ENCODE data around the gene MAP2K1. TPM values are rescaled to one million over a fixed set of nuclear protein-coding genes. Genes with fewer than 3 reads are reported as not detected.

The MAP2K1 gene
- total RNA-seq, 1 donor from 2014 or later: 53.6 TPM

GRCh38 chr15:66422347-66422746 is 35.6 kb downstream of the MAP2K1 start:
- Histone ChIP-seq H3K27me3 (ENCODE audit: low read depth) (no peaks in the 10 kb centered on the region), H3K9me3 (no peaks in the 10 kb centered on the region), H3K4me1 (no peaks in the 10 kb centered on the region), H3K36me3 (no peaks in the 10 kb centered on the region), H3K4me3 (no peak overlapping the region), H3K27ac (no peak overlapping the region)
- ATAC-seq (no peak), DNase-seq (no peak)
- no peak for TF ChIP-seq CTCF (IDR thresholded peaks at IDR 0.05)
- intact Hi-C loops (cut with DNase I): no loop called here

GRCh38 chr15:66423149-66423548 is 36.4 kb downstream of the MAP2K1 start:
- Histone ChIP-seq H3K27ac (no peak overlapping the region), H3K27me3 (ENCODE audit: low read depth) (no peaks in the 10 kb centered on the region), H3K4me1 (no peaks in the 10 kb centered on the region), H3K4me3 (no peak overlapping the region), H3K9me3 (no peaks in the 10 kb centered on the region), H3K36me3 (no peaks in the 10 kb centered on the region)
- DNase-seq (no peak), ATAC-seq (no peak)
- TF ChIP-seq CTCF (IDR thresholded peaks at IDR 0.05): no peak
- intact Hi-C loops (cut with DNase I): no loop called here

GRCh38 chr15:66424963-66425612 is 38.4 kb downstream of the MAP2K1 start:
- intact Hi-C loops (cut with DNase I): no loop called here
- Histone ChIP-seq H3K36me3 (no peaks in the 10 kb centered on the region), H3K27ac (no peak overlapping the region), H3K27me3 (ENCODE audit: low read depth) (no peaks in the 10 kb centered on the region), H3K4me3 (no peak overlapping the region), H3K4me1 (peaks cover 4% of the 10 kb centered on the region), H3K9me3 (no peaks in the 10 kb centered on the region)
- ATAC-seq (no peak), DNase-seq (no peak)
- no peak for TF ChIP-seq CTCF (IDR thresholded peaks at IDR 0.05)

GRCh38 chr15:66425837-66426236 is 39.1 kb downstream of the MAP2K1 start:
- H3K27ac ChIP-seq: no peak overlapping the region
- H3K4me1 ChIP-seq: peaks cover 7% of the 10 kb centered on the region
- TF ChIP-seq CTCF (IDR thresholded peaks at IDR 0.05): no peak
- no peak overlapping the region for H3K4me3 ChIP-seq
- DNase-seq (no peak), ATAC-seq (no peak)
- intact Hi-C loops (cut with DNase I): no loop called here
- no peaks in the 10 kb centered on the region for H3K9me3 ChIP-seq
- H3K27me3 ChIP-seq (ENCODE audit: low read depth): no peaks in the 10 kb centered on the region
- H3K36me3 ChIP-seq: no peaks in the 10 kb centered on the region

GRCh38 chr15:66429117-66429516 is 42.4 kb downstream of the MAP2K1 start:
- ATAC-seq (peak; percentile 31 to 47), DNase-seq (no peak)
- H3K9me3 ChIP-seq: no peaks in the 10 kb centered on the region
- H3K4me1 ChIP-seq: peaks cover 11% of the 10 kb centered on the region
- no peaks in the 10 kb centered on the region for H3K27me3 ChIP-seq (ENCODE audit: low read depth)
- no peaks in the 10 kb centered on the region for H3K36me3 ChIP-seq
- intact Hi-C loops (cut with DNase I): no loop called here
- no peak overlapping the region for H3K27ac ChIP-seq
- H3K4me3 ChIP-seq: no peak overlapping the region
- TF ChIP-seq CTCF (IDR thresholded peaks at IDR 0.05): no peak

Measured in lower lobe of right lung (tissue), 2 donors.